HepG2 (cell line): ENCODE measurements around the gene CFAP69. TPM values are rescaled to one million over a fixed set of nuclear protein-coding genes. Genes with fewer than 3 reads are reported as not detected.
A peak's percentile ranks its signal among the peaks of the same experiment; 100 is the strongest.

Experiments used
- ATAC-seq: fragments of 200-7000 bp; cut with Tn5 transposase; 3 replicates; pipeline ENCODE4 v1.9.1; 2020; ENCODE audit warnings: mild to moderate bottlenecking, moderate library complexity
- BruUV-seq: library from RNA; stranded (reverse); fragments of 400-500 nt; replicated peaks from 2 replicates; lab custom pipeline; 2021; lab: Mats Ljungman, UMichigan
- CTCF ChIA-PET: fragments of 300-600 bp; formaldehyde crosslinking; extraction: SDS; loops from one replicate; lab custom pipeline; 2021; ENCODE audit warnings: low total read pairs, inconsistent platforms, low intra/inter-chr PET ratio; lab: Yijun Ruan, JAX
- POLR2A ChIA-PET: fragments of 350-600 bp; sonication (Branson Sonifier 250); formaldehyde crosslinking; loops from one replicate; lab custom pipeline; 2020; ENCODE audit warnings: antibody characterized with exemption, inconsistent platforms; lab: Yijun Ruan, JAX
- DNase-seq: peaks from one replicate; pipeline ENCODE4 v3.0.0-alpha.2; 2015; ENCODE audit warnings: low spot score
- FAIRE-seq: peaks from 3 replicates; lab custom pipeline; 2011; peaks lifted over from hg19 to GRCh38; lab: Jason Lieb, UNC
- H2AFZ ChIP-seq: one replicate; pipeline ENCODE4 v1.6.1; 2011; ENCODE audit warnings: low read length, inconsistent platforms
- H3K27ac ChIP-seq: fragments of 300-600 bp; 3 replicates; pipeline ENCODE4 v1.8.0; 2011; ENCODE audit warnings: mixed run types, mild to moderate bottlenecking, mixed read lengths, low read length, inconsistent platforms; ENCODE audit not compliant: insufficient read depth; ENCODE audit errors: extremely low read length
- H3K27me3 ChIP-seq, 2 experiments: fragments of 200-600 bp in 1 of 2; 2 replicates in 1 of 2; 3 replicates in 1 of 2; pipeline versions ENCODE4 v1.6.0 to v1.8.0; 2011; ENCODE audit warnings: low read length in 2 of 2, mild to moderate bottlenecking in 2 of 2, moderate library complexity in 2 of 2, inconsistent platforms in 1 of 2; ENCODE audit not compliant: insufficient read depth in 2 of 2, control insufficient read depth in 1 of 2
- H3K36me3 ChIP-seq, 2 experiments: fragments of 200-600 bp in 1 of 2; replicated peaks in 1 of 2; 2 replicates in 1 of 2; 3 replicates in 1 of 2; pipeline versions ENCODE4 v1.5.1 to v1.8.0; 2011; ENCODE audit warnings: low read length in 2 of 2, inconsistent platforms in 1 of 2; ENCODE audit not compliant: insufficient read depth in 2 of 2, control insufficient read depth in 1 of 2
- H3K4me1 ChIP-seq: 2 replicates; pipeline ENCODE4 v1.5.1; 2012; ENCODE audit warnings: low read length, inconsistent platforms; ENCODE audit not compliant: insufficient read depth
- H3K4me2 ChIP-seq: 2 replicates; pipeline ENCODE4 v1.6.0; 2011; ENCODE audit warnings: low read depth, low read length, inconsistent platforms
- H3K4me3 ChIP-seq, 3 experiments: fragments of 200-600 bp in 1 of 3; sonication (generic), shearing (Covaris generic) in 1 of 3; replicated peaks in 1 of 3; 2 replicates each; pipeline ENCODE4 v1.5.1; 2011 to 2016; ENCODE audit warnings: low read length in 3 of 3, inconsistent platforms in 2 of 3, low read depth in 2 of 3, mild to moderate bottlenecking in 2 of 3, control low read depth in 1 of 3, mixed read lengths in 1 of 3; ENCODE audit not compliant: insufficient read depth in 1 of 3
- H3K79me2 ChIP-seq: one replicate; pipeline ENCODE4 v1.6.1; 2011; ENCODE audit warnings: low read length, inconsistent platforms; ENCODE audit not compliant: insufficient read depth
- H3K9ac ChIP-seq: 2 replicates; pipeline ENCODE4 v1.6.0; 2011; ENCODE audit warnings: mild to moderate bottlenecking, low read depth, low read length, inconsistent platforms; ENCODE audit not compliant: insufficient read depth
- H3K9me3 ChIP-seq: 2 replicates; pipeline ENCODE4 v1.5.1; 2012; ENCODE audit warnings: mild to moderate bottlenecking, low read length
- H4K20me1 ChIP-seq: 2 replicates; pipeline ENCODE4 v1.6.0; 2011; ENCODE audit warnings: inconsistent platforms, mild to moderate bottlenecking, low read length, moderate library complexity; ENCODE audit not compliant: insufficient read depth
- CREM ChIP-seq, 2 experiments: sonication (generic) in 1 of 2; formaldehyde crosslinking in 1 of 2; IDR thresholded peaks; 2 replicates each; pipeline versions ENCODE4 v1.4.0 to v1.6.1; 2016 to 2020; ENCODE audit warnings: antibody characterized with exemption in 1 of 2, mild to moderate bottlenecking in 1 of 2, missing genetic modification reagents in 1 of 2
- ERF ChIP-seq: IDR thresholded peaks from 2 replicates; pipeline ENCODE4 v1.6.1; 2018; ENCODE audit warnings: missing biosample characterization, missing genetic modification reagents
- GATAD2A ChIP-seq: IDR thresholded peaks from 2 replicates; pipeline ENCODE4 v1.6.1; 2016
- NCOA2 ChIP-seq: sonication (generic); formaldehyde crosslinking; IDR thresholded peaks from 2 replicates; pipeline ENCODE4 v1.8.0; 2022; ENCODE audit warnings: inconsistent platforms
- ZNF17 ChIP-seq: sonication (generic); formaldehyde crosslinking; IDR thresholded peaks from 2 replicates; pipeline ENCODE4 v1.5.0; 2020; ENCODE audit warnings: mild to moderate bottlenecking, missing genetic modification reagents
- WGBS: methylation state at CpG from one replicate; pipeline ENCODE4 v1.1.6; 2017; ENCODE audit warnings: low lambda C conversion rate; 5-methylcytosine and 5-hydroxymethylcytosine counted together
- in situ Hi-C: cut with HindIII; loops from 2 replicates; pipeline ENCODE4 v1.10.0; 2017; ENCODE audit warnings: low pct_unique_long_range_greater_than_20kb; ENCODE audit not compliant: extremely low pct_ligation_motif_present
- intact Hi-C: fragments of 100-400 bp; cut with micrococcal nuclease; formaldehyde crosslinking; loops from one replicate; pipeline ENCODE4 v1.10.0; 2022; ENCODE audit not compliant: unreplicated experiment
- polyA plus RNA-seq, 8 experiments: library from polyadenylated mRNA; depleted of rRNA in 3 of 8; stranded (reverse) in 7 of 8; unstranded in 1 of 8; fragments of >200 nt; fragmentation: Illumina TruSeq in 4 of 8; extraction: Trizol in 4 of 8; gene quantifications; 2 replicates each; pipeline versions ENCODE4 v1.2.1 to v1.2.3, GENCODE V29; 2011 to 2016; ENCODE audit warnings: low read depth in 4 of 8, missing spikeins in 1 of 8, mixed read lengths in 1 of 8; ENCODE audit not compliant: insufficient read depth in 1 of 8
- total RNA-seq, 5 experiments: library from RNA; depleted of rRNA; stranded (reverse); fragments of >200 nt; fragmentation: Illumina TruSeq; extraction: Trizol; gene quantifications; 2 replicates each; pipeline ENCODE4 v1.2.3, GENCODE V29; 2016; ENCODE audit warnings: low read depth in 1 of 5
- TF ChIP-seq, protein P1 (sequence below): IDR thresholded peaks from 2 replicates; pipeline ENCODE4 v1.6.1; 2016; ENCODE audit warnings: mild to moderate bottlenecking

Gene CFAP69
- total and polyA plus RNA-seq, 2 of the 13 experiments (the other 11 are each of a cell fraction or from before 2014, with no cell fraction given), result 2.2 to 4.0 TPM

DNA sequence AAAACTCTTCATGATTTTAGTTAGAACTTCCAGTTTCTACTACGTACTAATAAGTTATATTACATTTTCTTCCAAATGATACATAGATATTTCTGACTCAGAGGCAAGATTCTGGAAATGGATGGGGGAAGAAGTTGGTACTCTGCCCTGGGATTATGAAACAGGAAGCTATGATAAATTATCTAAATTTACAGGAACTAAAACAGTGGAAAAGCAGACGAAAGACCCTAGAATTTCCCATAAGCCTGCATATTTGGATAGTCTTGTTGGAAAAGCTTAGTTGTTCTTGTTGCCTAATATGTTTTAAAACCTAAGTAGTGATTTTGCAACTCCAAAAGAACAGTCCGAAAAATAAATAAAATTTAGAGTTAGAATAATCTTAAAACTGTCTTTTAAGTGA lies 21.8 kb downstream of the CFAP69 start:
- in situ Hi-C loops, result loop anchor here (10.0 kb wide), 1 partner anchor 112 kb away; the partner anchor contains the start of gene STEAP1
- ChIA-PET POLR2A (interaction anchor here (1.4 kb wide), 1 partner anchor 94 kb away, joined by 4 read pairs; no protein-coding TSS in a partner anchor), CTCF (no interaction called here)
- intact Hi-C loops, result loop anchor here (2.0 to 10.0 kb wide), 4 partner anchors 56 to 160 kb away; partner anchors contain the start of genes CLDN12, GTPBP10 and STEAP2
- H3K27me3 ChIP-seq, result no peaks in the 10 kb centered on the region
- TF ChIP-seq ZNF17 (no peak), NCOA2 (CRISPR knock-in tag) (peak; percentile 23; the same call in 1 of the 2 replicates), CREM (IDR thresholded peaks at IDR 0.05) (0 out of 2 replicates have a peak, but pooled peaks have one; percentile 1), CREM (CRISPR knock-in tag; IDR thresholded peaks at IDR 0.05) (no peak), ERF (CRISPR knock-in tag) (0 out of 2 replicates have a peak, but pooled peaks have one; percentile 20), GATAD2A (CRISPR knock-in tag) (0 out of 2 replicates have a peak, but pooled peaks have one; percentile 7)
- TF ChIP-seq, protein P1, sequence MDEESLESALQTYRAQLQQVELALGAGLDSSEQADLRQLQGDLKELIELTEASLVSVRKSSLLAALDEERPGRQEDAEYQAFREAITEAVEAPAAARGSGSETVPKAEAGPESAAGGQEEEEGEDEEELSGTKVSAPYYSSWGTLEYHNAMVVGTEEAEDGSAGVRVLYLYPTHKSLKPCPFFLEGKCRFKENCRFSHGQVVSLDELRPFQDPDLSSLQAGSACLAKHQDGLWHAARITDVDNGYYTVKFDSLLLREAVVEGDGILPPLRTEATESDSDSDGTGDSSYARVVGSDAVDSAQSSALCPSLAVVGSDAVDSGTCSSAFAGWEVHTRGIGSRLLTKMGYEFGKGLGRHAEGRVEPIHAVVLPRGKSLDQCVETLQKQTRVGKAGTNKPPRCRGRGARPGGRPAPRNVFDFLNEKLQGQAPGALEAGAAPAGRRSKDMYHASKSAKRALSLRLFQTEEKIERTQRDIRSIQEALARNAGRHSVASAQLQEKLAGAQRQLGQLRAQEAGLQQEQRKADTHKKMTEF (CRISPR knock-in tag), result 0 out of 2 replicates have a peak, but pooled peaks have one; percentile 1
- H4K20me1 ChIP-seq, result no peaks in the 10 kb centered on the region
- H3K4me3 ChIP-seq, result peak overlapping the region; percentile 36 to 47 (median 44); a peak in 5 of 6 replicates
- peak overlapping the region; percentile 70 for H3K27ac ChIP-seq
- H3K9ac ChIP-seq, result peak overlapping the region; percentile 27; the same call in 1 of the 2 replicates
- peak overlapping the region; percentile 76 for H3K4me2 ChIP-seq
- H2AFZ ChIP-seq, result no peak overlapping the region
- DNase-seq (no peak), FAIRE-seq (no peak), ATAC-seq (no peak)
- H3K79me2 ChIP-seq, result no peaks in the 10 kb centered on the region
- H3K4me1 ChIP-seq, result peaks cover 56% of the 10 kb centered on the region
- H3K36me3 ChIP-seq, result no peaks in the 10 kb centered on the region
- no TSS peak for BruUV-seq
- WGBS, result 40% methylated on average over 3 of the region's 3 CpGs
- H3K9me3 ChIP-seq, result no peaks in the 10 kb centered on the region
